GM04504 (cell line): ENCODE results near the gene REEP6.
"Not testable (repeated sequence)": the region's sequence is repeated elsewhere in the genome, so short reads cannot be mapped to it uniquely, and the experiment has no call there.

Experiments
- DNase-seq: peaks from one replicate; pipeline ENCODE4 v3.0.0-alpha.2; 2012; ENCODE audit warnings: low read depth

Gene REEP6

GRCh38 chr19:1507763-1508506 lies 17.0 kb downstream of the REEP6 start:
- peak; percentile 87 for DNase-seq

- no peak for DNase-seq
Observed at GRCh38 chr19:1508507-1508856, 17.5 kb downstream of the REEP6 start.

GRCh38 chr19:1509602-1510441 lies 18.8 kb downstream of the REEP6 start:
- DNase-seq = no peak

GRCh38 chr19:1510442-1510806 lies 19.4 kb downstream of the REEP6 start:
- no peak for DNase-seq

GRCh38 chr19:1510807-1511206 lies 19.8 kb downstream of the REEP6 start:
- no peak for DNase-seq

GRCh38 chr19:1511318-1512317 lies 20.6 kb downstream of the REEP6 start:
- no peak for DNase-seq

GRCh38 chr19:1512671-1513498 lies 21.9 kb downstream of the REEP6 start, which contains the start of gene ADAMTSL5:
ADAMTSL5 (minus strand) TSS chr19:1513019; CDS start chr19:1510943, 2,076 bp downstream.
- DNase-seq = peak; percentile 45

- DNase-seq = peak; percentile 42
Observed at GRCh38 chr19:1513499-1514294, 22.7 kb downstream of the REEP6 start.

- DNase-seq = no peak
Observed at GRCh38 chr19:1514295-1514661, 23.3 kb downstream of the REEP6 start.

- DNase-seq = no peak
Observed at GRCh38 chr19:1514986-1515721, 24.2 kb downstream of the REEP6 start.

- no peak for DNase-seq
Observed at GRCh38 chr19:1516395-1516753, 25.4 kb downstream of the REEP6 start.

- DNase-seq = no peak
Observed at GRCh38 chr19:1518471-1518870, 27.5 kb downstream of the REEP6 start.

- DNase-seq = not testable (repeated sequence)
Observed at GRCh38 chr19:1519802-1520201, 28.8 kb downstream of the REEP6 start.

GRCh38 chr19:1520203-1520780 lies 29.3 kb downstream of the REEP6 start:
- DNase-seq = no peak

GRCh38 chr19:1521636-1522035 lies 30.7 kb downstream of the REEP6 start:
- no peak for DNase-seq

- no peak for DNase-seq
Observed at GRCh38 chr19:1522061-1522460, 31.1 kb downstream of the REEP6 start.

- no peak for DNase-seq
Observed at GRCh38 chr19:1522838-1523237, 31.9 kb downstream of the REEP6 start.

GRCh38 chr19:1523412-1524286 lies 32.7 kb downstream of the REEP6 start, which contains the start of gene PLK5:
PLK5 (plus strand) TSS chr19:1524077; CDS start chr19:1526997, 2,920 bp downstream.
- DNase-seq = no peak
